D721Med (cell line): ENCODE measurements around the gene TNIP3.
"Not testable (repeated sequence)": the region's sequence is repeated elsewhere in the genome, so short reads cannot be mapped to it uniquely, and the experiment has no call there.

Experiments used
- DNase-seq: peaks from one replicate; pipeline ENCODE4 v3.0.0; 2011; ENCODE audit warnings: low spot score; ENCODE audit not compliant: insufficient read length
- FAIRE-seq: peaks from 2 replicates; lab custom pipeline; 2011; peaks lifted over from hg19 to GRCh38; lab: Jason Lieb, UNC
- TF ChIP-seq, protein P1 (sequence below): IDR thresholded peaks from 2 replicates; pipeline ENCODE4 v1.5.1; 2012; ENCODE audit warnings: mild to moderate bottlenecking, control low read depth; ENCODE audit not compliant: insufficient read depth; ENCODE audit errors: missing control alignments

The TNIP3 gene, protein sequence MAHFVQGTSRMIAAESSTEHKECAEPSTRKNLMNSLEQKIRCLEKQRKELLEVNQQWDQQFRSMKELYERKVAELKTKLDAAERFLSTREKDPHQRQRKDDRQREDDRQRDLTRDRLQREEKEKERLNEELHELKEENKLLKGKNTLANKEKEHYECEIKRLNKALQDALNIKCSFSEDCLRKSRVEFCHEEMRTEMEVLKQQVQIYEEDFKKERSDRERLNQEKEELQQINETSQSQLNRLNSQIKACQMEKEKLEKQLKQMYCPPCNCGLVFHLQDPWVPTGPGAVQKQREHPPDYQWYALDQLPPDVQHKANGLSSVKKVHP

DNA sequence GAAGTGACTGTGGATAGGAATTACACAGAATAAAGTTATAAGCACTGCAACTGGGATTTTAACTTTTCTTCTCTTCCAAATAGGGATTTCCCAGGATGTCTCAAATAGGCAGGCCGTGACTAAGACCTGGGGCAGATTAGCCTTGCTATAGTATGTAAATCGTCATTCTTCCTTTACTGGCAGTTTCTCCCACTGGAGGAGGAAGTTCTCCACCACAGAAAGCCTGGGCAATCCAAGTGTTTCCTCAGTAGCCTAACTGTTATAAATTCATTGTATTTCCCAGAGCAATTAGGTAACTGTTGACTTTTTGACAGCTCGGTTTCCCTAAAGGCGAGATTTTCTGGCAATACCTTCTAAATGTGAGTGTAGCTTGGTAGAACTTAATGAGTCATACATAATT lies at the start of gene TNIP3:
Gene TNIP3, minus strand, starts transcription at position 31 of the 400 bp plus-strand sequence. CDS start 196 bp downstream, outside the sequence.
- FAIRE-seq (no peak), DNase-seq (no peak)
- TF ChIP-seq, protein P1, sequence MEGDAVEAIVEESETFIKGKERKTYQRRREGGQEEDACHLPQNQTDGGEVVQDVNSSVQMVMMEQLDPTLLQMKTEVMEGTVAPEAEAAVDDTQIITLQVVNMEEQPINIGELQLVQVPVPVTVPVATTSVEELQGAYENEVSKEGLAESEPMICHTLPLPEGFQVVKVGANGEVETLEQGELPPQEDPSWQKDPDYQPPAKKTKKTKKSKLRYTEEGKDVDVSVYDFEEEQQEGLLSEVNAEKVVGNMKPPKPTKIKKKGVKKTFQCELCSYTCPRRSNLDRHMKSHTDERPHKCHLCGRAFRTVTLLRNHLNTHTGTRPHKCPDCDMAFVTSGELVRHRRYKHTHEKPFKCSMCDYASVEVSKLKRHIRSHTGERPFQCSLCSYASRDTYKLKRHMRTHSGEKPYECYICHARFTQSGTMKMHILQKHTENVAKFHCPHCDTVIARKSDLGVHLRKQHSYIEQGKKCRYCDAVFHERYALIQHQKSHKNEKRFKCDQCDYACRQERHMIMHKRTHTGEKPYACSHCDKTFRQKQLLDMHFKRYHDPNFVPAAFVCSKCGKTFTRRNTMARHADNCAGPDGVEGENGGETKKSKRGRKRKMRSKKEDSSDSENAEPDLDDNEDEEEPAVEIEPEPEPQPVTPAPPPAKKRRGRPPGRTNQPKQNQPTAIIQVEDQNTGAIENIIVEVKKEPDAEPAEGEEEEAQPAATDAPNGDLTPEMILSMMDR, result no peak

DNA sequence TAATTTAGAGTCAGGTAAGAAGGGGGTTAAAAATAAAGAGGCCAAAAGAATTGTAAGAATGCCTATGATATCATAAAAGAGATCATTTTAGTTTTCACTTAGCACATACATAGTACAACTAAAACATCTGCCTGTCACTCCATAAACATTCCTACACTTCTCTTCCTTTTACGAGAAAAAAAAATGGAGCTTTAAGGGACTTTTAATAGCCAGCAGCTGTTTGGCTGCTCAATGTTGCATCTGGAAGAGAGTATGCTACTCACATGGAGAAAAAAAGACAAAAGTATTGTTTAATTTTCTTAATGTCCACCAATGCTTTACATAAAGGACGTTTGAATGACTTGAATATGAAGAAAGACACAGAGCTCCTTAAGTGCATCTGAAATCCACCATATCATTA lies 48.7 kb upstream of the TNIP3 start:
- DNase-seq (no peak), FAIRE-seq (no peak)
- TF ChIP-seq, protein P1, result no peak

DNA sequence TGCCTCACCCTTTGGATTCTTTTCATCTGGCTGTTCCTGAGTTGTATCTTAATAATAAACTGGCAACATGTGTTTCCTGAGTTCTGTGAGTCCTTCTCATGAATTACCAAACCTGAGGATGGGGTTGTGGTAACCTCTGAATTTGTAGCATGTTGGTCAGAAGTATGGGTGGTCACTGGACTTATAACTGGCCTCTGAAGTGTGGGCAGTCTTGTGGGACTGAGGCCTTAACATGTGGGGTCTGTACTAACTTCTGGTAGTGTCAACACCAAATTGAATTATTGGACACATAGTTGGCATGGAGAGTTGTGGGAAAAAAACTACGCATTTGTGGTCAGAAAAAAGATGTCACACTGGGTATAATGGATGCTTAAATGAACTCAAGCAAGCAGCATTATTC lies 45.0 kb upstream of the TNIP3 start:
- FAIRE-seq, result no peak
- TF ChIP-seq, protein P1, result no peak
- no peak for DNase-seq

DNA sequence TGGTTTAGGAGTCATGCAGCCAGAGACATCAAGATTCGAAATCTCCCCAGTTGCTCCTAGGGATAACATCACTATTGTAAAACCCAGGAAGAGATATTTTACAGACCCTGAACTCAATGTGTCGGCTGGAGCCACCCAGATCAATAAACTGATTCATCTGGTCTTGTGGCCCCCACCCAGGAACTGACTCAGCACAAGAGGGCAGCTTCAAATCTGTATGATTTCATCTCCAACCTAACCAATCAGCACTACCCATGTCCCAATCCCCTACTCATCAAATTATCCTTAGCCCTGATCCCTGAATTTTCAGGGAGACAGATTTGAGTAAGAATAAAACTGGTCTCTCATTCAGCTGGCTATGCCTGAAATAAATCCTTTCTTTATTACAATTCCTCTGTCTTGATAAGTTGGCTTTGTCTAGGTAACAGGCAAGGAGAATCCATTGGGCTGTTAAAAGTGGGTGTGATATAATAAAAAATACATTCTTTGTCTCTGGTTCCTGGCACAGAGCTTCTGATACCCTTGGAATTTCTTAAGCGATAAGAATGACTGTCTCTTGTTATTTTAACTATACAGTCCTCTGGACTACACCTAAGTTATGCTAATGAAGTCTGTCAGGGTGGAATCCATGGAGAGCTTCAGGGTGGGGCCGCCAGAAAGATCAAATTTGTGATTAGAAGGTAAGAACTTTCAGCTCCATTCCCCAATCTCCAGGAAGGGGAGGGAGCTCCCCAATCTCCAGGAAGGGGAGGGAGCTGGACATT lies 44.3 kb upstream of the TNIP3 start:
- FAIRE-seq (no peak), DNase-seq (no peak)
- TF ChIP-seq, protein P1, result no peak

DNA sequence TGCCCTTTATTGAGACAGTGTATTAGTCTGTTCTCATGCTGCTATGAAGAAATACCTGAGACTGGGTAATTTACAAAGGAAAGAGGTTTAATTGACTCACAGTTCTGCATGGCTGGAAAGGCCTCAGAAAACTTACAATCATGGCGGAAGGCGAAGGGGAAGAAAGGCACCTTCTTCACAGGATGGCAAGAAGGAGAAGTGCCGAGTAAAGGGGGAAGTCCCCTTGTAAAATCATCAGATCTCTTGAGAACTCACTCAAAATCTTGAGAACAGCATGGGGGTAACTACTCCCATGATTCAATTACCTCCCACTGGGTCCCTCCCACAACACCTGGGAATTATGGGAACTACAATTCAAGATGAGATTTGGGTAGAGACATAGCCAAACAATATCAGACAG lies 41.7 kb upstream of the TNIP3 start:
- not testable (repeated sequence) for DNase-seq, FAIRE-seq

DNA sequence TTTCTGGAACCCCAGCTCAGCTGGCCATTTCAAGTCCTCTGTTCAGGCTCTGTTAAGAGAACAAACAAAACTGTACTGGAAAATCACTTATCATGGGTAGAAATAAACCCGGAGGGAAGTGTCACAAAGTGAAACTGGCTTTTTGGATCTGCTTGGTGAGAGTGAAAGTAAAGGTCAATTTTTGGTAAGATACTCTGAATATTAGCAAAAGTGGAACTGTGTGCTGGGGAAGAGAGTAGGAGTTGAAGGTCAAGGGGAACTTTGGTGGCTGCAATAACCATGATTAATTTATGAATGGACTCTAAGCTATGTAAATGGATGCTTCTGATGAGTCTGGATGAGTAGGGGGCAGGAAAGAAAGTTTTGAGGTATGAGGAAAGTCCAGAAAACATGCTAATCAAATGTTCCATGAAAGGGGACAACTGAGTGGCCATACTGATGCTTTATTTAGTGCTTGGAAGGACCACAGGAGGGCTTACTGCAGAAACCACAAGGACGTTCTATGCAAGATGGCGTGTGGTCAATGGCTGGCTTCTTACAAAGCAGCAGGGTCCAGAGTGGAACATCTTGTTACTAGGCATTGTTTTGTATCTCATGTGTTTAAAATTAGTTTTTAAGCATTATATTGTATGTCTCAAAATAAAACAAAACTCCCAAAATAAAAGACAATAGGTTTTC lies 36.8 kb upstream of the TNIP3 start:
- no peak for FAIRE-seq
- no peak for DNase-seq

More for the DNA sequence above, 36.8 kb upstream of the TNIP3 start:
- TF ChIP-seq, protein P1, result no peak
